Esophagus (tissue), 2 donors: Measurements from ENCODE around the gene TCHHL1. TPM values are rescaled to one million over a fixed set of nuclear protein-coding genes. Genes with fewer than 3 reads are reported as not detected.
"Not testable (repeated sequence)": the region's sequence is repeated elsewhere in the genome, so short reads cannot be mapped to it uniquely, and the experiment has no call there.

Source experiments
- H3K27ac ChIP-seq, 2 donors: one replicate each; pipeline ENCODE4 v1.5.1; 2013; ENCODE audit warnings: low read depth in 2 of 2, mild to moderate bottlenecking in 2 of 2, inconsistent platforms in 1 of 2, low read length in 1 of 2, moderate library complexity in 1 of 2
- H3K27me3 ChIP-seq, 2 donors: one replicate each; pipeline ENCODE4 v1.6.1; 2013; ENCODE audit warnings: low read length in 2 of 2, control low read depth in 1 of 2, mild to moderate bottlenecking in 1 of 2; ENCODE audit not compliant: insufficient read depth in 2 of 2, control insufficient read depth in 1 of 2
- H3K36me3 ChIP-seq, 2 donors: one replicate each; pipeline ENCODE4 v1.6.1; 2013; ENCODE audit warnings: low read length in 1 of 2; ENCODE audit not compliant: control insufficient read depth in 2 of 2, insufficient read depth in 2 of 2
- H3K4me1 ChIP-seq, 2 donors: one replicate each; pipeline ENCODE4 v1.6.1; 2013; ENCODE audit warnings: low read length in 1 of 2; ENCODE audit not compliant: control insufficient read depth in 2 of 2, insufficient read depth in 2 of 2
- H3K4me3 ChIP-seq, 2 donors: one replicate each; pipeline ENCODE4 v1.5.1; 2013; ENCODE audit warnings: low read length in 2 of 2, mild to moderate bottlenecking in 2 of 2, low read depth in 1 of 2, moderate library complexity in 1 of 2
- H3K9me3 ChIP-seq, 2 donors: one replicate each; pipeline ENCODE4 v1.6.1; 2013; ENCODE audit warnings: mild to moderate bottlenecking in 2 of 2, low read depth in 1 of 2, low read length in 1 of 2, moderate library complexity in 1 of 2; ENCODE audit not compliant: control insufficient read depth in 2 of 2, insufficient read depth in 1 of 2
- WGBS, 2 donors: extraction: QIAGEN DNeasy Blood & Tissue Kit; methylation state at CpG; one replicate each; pipeline ENCODE4 v1.1.7; 2013; 5-methylcytosine and 5-hydroxymethylcytosine counted together
- polyA plus RNA-seq, 2 donors: library from polyadenylated mRNA; stranded (reverse); fragments of 200-250 nt; gene quantifications; one replicate each; pipeline ENCODE4 v1.2.3, GENCODE V29; 2013
- donor health status: healthy with polysubstance abuse.
- donor health status: Bipolar disorder and iron deficiency.

TCHHL1 gene
- polyA plus RNA-seq, 2 donors, result not detected

DNA sequence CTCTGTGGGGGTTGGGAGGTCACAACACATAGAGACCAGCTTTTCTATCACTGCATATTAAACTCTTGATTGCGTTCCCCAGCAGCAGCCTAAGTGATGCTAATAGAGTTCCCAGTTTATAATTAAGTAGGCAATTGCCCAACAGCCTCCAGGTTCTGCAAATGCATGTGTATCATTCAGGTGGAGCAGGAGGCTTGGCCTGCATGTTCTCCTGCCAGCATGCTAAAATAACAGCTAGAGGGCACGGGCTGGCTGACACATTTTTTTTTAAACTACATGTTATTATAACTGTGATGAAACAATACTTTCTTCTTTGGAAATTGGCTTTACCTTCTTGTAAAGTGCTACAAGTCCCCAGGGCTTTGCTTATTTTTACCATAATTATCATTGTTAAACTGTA lies 16.0 kb upstream of the TCHHL1 start:
- Histone ChIP-seq H3K9me3 (peaks cover 12 to 21% of the 10 kb centered on the region in 2 donors), H3K4me1 (peaks cover 0 to 7% of the 10 kb centered on the region in 2 donors), H3K4me3 (no peak overlapping the region), H3K27me3 (peaks cover 5 to 24% of the 10 kb centered on the region in 2 donors), H3K27ac (no peak overlapping the region), H3K36me3 (no peaks in the 10 kb centered on the region)
- 23 to 36% methylated on average over 2 of the region's 2 CpGs for WGBS, 2 donors

DNA sequence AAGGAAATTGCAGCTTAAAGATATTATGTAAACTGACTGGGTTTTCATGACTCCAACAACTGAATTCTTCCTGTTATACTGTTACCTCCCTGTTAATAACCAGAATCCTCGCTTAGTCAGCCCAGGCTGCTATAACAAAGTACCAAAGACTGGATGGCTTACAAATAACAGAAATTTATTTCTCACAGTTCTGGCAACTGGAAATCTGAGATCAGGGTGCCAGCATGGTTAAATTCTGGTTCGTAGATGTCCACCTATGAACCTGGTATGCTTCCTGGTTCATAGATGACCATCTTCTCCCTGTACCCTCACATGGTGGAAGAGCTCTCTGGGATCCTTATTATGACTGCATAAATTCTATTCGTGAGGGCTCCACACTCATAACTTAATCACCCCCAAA lies 8.1 kb upstream of the TCHHL1 start:
- H3K27me3 ChIP-seq, result peaks cover 0 to 7% of the 10 kb centered on the region in 2 donors
- H3K9me3 ChIP-seq, result no peaks in the 10 kb centered on the region
- no peaks in the 10 kb centered on the region for H3K36me3 ChIP-seq
- no peak overlapping the region for H3K4me3 ChIP-seq
- no peaks in the 10 kb centered on the region for H3K4me1 ChIP-seq
- H3K27ac ChIP-seq, result no peak overlapping the region
- 61 to 68% methylated on average over 3 of the region's 3 CpGs for WGBS, 2 donors

DNA sequence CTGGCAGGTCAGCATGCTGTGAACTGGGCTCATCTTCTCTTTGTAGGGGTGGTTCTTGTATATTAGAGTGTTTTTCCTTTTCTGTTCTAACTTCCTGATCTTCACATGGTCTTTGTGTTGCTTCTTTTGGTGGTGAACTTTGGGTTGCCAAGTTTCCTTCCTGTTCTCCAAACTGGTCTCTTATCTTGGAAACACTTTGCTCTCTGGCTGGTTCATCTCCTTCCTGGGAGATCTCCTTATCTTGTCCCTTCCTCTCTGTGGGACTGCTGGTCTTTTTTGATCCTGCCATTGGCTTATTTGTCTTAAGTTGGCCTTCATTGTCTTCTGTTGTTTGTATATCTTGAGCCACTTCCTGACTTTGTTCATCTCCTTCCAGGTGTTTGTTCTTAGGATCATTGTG lies 2.1 kb downstream of the TCHHL1 start:
- Histone ChIP-seq H3K27me3 (peaks cover 0 to 2% of the 10 kb centered on the region in 2 donors), H3K36me3 (no peaks in the 10 kb centered on the region), H3K4me1 (no peaks in the 10 kb centered on the region), H3K9me3 (no peaks in the 10 kb centered on the region), H3K4me3 (no peak overlapping the region), H3K27ac (no peak overlapping the region)

DNA sequence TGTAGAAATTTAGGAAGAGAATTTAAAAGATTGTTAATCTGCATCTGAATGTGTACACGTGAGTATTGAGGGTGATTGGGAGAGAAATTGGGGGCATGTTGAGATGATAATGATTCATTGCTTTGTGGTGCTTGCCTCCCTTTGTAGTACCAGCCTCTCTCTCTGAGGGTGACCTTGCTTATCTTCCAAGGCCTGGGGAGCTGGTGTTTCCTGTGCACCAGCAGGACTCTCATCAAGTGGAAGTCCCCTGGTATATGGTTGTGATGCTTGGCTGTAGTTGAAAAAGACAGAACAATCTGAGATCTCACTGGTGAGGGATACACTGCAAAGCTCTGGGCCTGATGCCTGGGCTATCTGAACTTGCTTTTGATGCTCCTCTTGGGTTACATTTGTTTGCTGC lies 4.0 kb downstream of the TCHHL1 start:
- WGBS, 2 donors, result 37 to 50% methylated on average over 1 of the region's 1 CpG
- H3K27me3 ChIP-seq, result no peaks in the 10 kb centered on the region
- H3K9me3 ChIP-seq, result peaks cover 0 to 2% of the 10 kb centered on the region in 2 donors
- H3K4me1 ChIP-seq, result no peaks in the 10 kb centered on the region
- H3K27ac ChIP-seq, result no peak overlapping the region
- no peaks in the 10 kb centered on the region for H3K36me3 ChIP-seq
- H3K4me3 ChIP-seq, result no peak overlapping the region

DNA sequence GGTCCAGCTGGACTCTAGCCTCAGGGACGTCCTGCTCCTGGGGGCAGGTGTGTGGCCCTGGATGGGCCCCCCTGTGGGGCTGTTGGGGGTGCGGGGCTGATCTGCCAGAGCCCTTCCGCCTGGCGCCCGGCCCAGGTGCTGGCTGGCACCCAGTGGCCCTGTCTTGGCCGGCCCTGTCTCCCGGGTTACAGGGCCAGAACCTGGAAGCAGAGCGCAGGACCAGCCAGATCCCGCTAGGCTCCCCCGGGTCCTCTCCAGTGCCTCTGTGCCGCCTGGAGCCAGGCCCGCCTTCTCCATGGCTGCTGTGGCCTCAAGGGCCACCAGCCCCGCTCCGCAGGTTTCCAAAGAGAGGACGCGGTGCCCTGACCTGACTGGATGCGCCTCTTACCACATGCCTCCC lies 7.8 kb downstream of the TCHHL1 start:
- WGBS, 2 donors, result 89 to 93% methylated on average over 13 to 17 of the region's 17 CpGs
- not testable (repeated sequence) for H3K4me1 ChIP-seq, H3K9me3 ChIP-seq, H3K27ac ChIP-seq, H3K36me3 ChIP-seq, H3K27me3 ChIP-seq, H3K4me3 ChIP-seq

DNA sequence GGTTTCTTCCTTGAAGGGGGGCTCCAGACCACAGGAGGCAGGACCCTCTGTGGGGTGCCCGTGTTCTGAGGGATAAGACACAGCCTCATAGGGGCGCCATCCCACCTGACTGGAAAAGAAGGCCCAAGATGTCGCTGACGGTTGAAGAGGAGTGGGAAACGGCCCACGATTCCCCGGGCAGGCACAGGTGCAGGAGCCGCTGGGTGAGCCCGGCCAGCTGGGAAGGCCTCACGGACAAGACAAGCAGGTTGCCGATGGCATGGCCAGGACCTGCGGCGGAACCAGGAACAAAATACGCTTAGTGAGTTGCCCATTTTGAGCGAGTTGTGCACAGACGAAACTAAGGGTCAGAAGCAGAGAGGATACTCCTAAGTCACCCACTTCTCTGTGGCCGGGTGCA lies 8.4 kb downstream of the TCHHL1 start:
- not testable (repeated sequence) for H3K27me3 ChIP-seq, H3K4me3 ChIP-seq, H3K9me3 ChIP-seq, H3K27ac ChIP-seq, H3K36me3 ChIP-seq, H3K4me1 ChIP-seq
- 91 to 92% methylated on average over 17 of the region's 17 CpGs for WGBS, 2 donors

DNA sequence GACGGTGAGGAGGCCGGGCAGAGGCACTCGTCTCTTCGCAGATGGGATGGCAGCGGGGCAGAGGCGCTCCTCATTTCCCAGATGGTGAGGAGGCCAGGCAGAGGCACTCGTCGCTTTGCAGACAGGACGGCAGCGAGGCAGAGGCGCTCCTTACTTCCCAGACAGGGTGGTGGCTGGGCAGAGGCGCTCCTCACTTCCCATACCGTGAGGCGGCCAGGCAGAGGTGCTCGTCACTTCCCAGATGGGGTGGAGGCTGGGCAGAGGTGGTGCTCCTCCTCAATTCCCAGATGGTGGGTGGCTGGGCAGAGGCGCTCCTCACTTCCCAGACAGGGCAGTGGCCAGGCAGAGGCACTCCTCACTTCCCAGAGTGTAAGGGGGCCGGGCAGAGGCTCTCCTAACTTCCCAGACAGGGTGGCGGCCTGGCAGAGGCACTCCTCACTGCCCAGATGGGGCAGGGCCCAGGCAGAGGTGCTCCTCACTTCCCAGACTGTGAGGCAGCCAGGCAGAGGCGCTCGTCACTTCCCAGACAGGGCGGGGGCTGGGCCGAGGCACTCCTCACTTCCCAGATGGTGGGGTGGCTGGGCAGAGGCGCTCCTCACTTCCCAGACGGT lies 9.9 kb downstream of the TCHHL1 start:
- no peaks in the 10 kb centered on the region for H3K27me3 ChIP-seq
- H3K4me1 ChIP-seq, result no peaks in the 10 kb centered on the region
- H3K4me3 ChIP-seq, result no peak overlapping the region
- H3K9me3 ChIP-seq, result peaks cover 0 to 2% of the 10 kb centered on the region in 2 donors
- no peak overlapping the region for H3K27ac ChIP-seq
- WGBS, 2 donors, result 86 to 88% methylated on average over 24 of the region's 24 CpGs
- H3K36me3 ChIP-seq, result no peaks in the 10 kb centered on the region

DNA sequence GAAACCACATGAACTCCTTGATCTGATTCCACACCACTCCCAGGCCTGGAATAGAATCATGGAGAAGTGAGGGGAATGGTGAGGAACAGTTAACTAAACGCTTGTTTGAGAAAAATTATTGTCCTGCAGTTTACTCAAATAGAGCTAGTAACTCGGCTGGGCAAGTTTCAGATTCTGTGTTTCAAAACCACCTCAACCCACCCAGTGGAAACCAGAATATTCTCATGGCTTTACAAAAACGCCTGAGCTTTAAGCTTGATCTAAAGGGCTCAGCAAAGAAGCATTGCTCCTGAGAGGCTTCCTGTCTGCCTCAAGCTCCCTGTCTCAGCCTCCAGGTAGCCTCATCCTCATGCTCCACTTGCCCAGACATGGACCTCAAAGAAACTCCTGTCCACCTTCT lies 16.6 kb downstream of the TCHHL1 start:
- H3K4me1 ChIP-seq, result no peaks in the 10 kb centered on the region
- H3K9me3 ChIP-seq, result peaks cover 0 to 2% of the 10 kb centered on the region in 2 donors
- H3K36me3 ChIP-seq, result no peaks in the 10 kb centered on the region
- WGBS, 2 donors, result 76 to 77% methylated on average over 3 of the region's 3 CpGs
- H3K4me3 ChIP-seq, result no peak overlapping the region
- no peaks in the 10 kb centered on the region for H3K27me3 ChIP-seq
- no peak overlapping the region for H3K27ac ChIP-seq

DNA sequence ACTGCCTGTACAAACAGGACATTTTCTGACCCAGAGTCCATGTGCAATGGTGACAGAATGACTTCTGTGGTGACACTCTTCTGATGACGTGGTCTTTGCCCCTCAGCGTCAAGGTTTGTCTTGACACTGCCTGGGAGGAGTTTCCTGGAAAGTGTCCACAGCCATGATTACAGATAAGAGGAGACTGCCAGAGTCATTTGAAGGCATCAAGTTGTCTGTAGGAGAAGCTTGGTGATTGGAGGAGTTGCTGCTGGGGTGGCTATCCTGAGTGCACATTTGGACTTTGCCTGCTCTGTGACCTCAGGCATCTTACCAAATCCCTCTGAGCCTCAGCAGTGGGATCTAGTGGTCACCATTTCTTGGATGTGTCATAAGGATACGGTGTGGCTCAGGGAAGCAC lies 17.7 kb downstream of the TCHHL1 start:
- Histone ChIP-seq H3K4me1 (no peaks in the 10 kb centered on the region), H3K27ac (no peak overlapping the region), H3K27me3 (no peaks in the 10 kb centered on the region), H3K36me3 (no peaks in the 10 kb centered on the region), H3K9me3 (peaks cover 0 to 2% of the 10 kb centered on the region in 2 donors), H3K4me3 (no peak overlapping the region)
- 66 to 76% methylated on average over 3 of the region's 3 CpGs for WGBS, 2 donors

DNA sequence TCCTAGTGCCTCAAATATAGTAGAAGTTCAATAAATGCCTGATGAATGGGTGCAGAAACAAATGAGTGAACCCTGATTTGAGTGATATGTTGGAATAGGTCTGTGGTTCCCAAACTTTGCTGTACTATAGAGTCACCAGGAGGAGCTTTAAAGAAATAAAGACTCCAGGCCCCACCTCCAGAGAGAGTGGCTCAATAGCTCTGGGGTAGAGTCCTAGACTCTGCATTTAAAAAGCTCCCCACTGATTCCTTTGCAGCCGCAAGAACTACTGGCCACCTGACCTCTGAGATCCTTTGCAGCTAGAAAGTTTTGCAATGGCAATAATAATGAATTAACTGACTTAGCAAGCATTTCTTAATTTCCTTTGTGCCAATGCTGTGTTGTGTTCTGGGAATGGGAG lies 20.9 kb downstream of the TCHHL1 start:
- no peak overlapping the region for H3K27ac ChIP-seq
- WGBS, 2 donors, result 59 to 75% methylated on average over 1 of the region's 1 CpG
- H3K27me3 ChIP-seq, result no peaks in the 10 kb centered on the region
- H3K9me3 ChIP-seq, result peaks cover 0 to 2% of the 10 kb centered on the region in 2 donors
- no peak overlapping the region for H3K4me3 ChIP-seq
- H3K36me3 ChIP-seq, result no peaks in the 10 kb centered on the region
- H3K4me1 ChIP-seq, result no peaks in the 10 kb centered on the region
